ENCODE results near the gene S100A1. TPM values are rescaled to one million over a fixed set of nuclear protein-coding genes. Genes with fewer than 3 reads are reported as not detected.

S100A1 gene
- total RNA-seq, 6 experiments from 2014 or later = 0.59 to 0.96 (median 0.82) TPM; not detected in 3

- DNase-seq = no peak
- no peak for TF ChIP-seq CTCF (IDR thresholded peaks at IDR 0.05)
- Mint-ChIP-seq H3K4me1 (ENCODE audit: low read depth) (peaks cover 31% of the 10 kb centered on the region), H3K36me3 (ENCODE audit: low read depth) (no peaks in the 10 kb centered on the region; the same call in 1 of the 2 replicates), H3K27ac (no peak overlapping the region), H3K9me3 (no peaks in the 10 kb centered on the region), H3K4me3 (peak overlapping the region; percentile 60), H3K27me3 (ENCODE audit: insufficient read depth) (peaks cover 10% of the 10 kb centered on the region)
These were observed 45.3 kb downstream of the S100A1 start for GRCh38 chr1:153673511-153673910.

DNA sequence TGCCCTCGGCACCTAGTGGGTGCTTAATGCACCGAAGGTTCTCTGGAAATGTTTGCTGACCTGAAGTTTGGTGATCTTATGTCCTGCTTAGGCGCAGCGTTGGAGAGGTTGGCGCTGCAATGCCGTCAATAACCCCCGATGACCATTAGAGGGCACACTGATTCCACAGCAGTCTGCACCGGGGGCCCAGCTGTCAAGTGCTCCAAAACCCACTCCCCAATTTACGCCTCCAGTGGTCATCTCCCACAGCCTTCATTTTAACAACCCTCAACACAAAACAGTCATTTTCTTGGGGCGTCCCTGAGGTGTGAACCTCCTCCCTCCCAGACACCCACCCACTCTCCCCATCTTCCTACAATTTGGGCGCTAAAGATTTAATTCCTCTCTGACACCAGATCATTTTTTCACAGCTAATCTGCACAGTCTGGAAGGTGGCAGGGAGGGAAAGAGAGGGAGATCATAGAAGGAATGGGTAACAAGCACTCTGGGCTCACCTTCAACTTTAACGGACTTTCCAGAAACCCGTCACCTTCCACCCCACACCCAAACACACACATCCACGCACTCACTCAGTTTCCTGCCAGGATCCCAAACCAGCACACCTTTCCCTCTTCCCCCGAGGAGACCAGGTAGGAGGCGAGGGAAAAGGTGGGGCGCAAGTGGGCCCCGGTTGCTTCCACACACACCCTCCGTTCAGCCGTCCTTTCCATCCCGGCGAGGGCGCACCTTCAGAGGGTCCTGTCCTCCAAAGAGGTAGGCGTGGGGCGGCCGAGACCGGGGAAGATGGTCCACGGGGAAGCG is 49.7 kb downstream of the S100A1 start:
- no peaks in the 10 kb centered on the region for H3K9me3 Mint-ChIP-seq
- peaks cover 21% of the 10 kb centered on the region for H3K4me1 Mint-ChIP-seq (ENCODE audit: low read depth)
- DNase-seq = no peak
- H3K27ac Mint-ChIP-seq = no peak overlapping the region
- H3K36me3 Mint-ChIP-seq (ENCODE audit: low read depth) = no peaks in the 10 kb centered on the region
- TF ChIP-seq CTCF (IDR thresholded peaks at IDR 0.05) = peak; percentile 90
- peaks cover 43% of the 10 kb centered on the region for H3K27me3 Mint-ChIP-seq (ENCODE audit: insufficient read depth)
- H3K4me3 Mint-ChIP-seq = peak overlapping the region; percentile 85

- no peak for TF ChIP-seq CTCF (IDR thresholded peaks at IDR 0.05)
- no peak for DNase-seq
- Mint-ChIP-seq H3K9me3 (no peaks in the 10 kb centered on the region), H3K36me3 (ENCODE audit: low read depth) (no peaks in the 10 kb centered on the region), H3K27me3 (ENCODE audit: insufficient read depth) (peaks cover 43% of the 10 kb centered on the region), H3K4me3 (peak within 1 kb of the TSS; percentile 85), H3K27ac (no peak within 1 kb of the TSS), H3K4me1 (ENCODE audit: low read depth) (peaks cover 24% of the 10 kb centered on the region)
These were observed 50.5 kb downstream of the S100A1 start, which contains the start of gene NPR1 for GRCh38 chr1:153678519-153679336. NPR1 (plus strand) TSS chr1:153678688; CDS start chr1:153679109, 421 bp downstream.

DNA sequence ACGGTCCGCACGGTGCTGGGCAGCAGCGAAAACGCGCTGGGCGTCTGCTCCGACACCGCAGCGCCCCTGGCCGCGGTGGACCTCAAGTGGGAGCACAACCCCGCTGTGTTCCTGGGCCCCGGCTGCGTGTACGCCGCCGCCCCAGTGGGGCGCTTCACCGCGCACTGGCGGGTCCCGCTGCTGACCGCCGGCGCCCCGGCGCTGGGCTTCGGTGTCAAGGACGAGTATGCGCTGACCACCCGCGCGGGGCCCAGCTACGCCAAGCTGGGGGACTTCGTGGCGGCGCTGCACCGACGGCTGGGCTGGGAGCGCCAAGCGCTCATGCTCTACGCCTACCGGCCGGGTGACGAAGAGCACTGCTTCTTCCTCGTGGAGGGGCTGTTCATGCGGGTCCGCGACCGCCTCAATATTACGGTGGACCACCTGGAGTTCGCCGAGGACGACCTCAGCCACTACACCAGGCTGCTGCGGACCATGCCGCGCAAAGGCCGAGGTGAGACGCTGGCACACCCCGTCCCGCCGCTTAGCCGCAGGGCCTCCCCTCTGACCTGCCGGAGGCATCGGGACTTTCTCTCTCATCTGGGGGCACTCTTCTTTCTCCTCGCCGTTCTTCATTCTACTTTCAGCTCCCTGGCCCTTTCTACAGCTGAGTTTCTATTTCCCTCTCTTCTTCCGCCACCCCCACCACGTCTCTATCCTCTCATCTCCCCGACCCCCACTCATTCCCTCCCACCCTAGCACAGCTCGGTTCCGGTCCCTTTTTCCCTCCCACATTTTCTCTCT is 51.3 kb downstream of the S100A1 start:
- DNase-seq = no peak

More for the DNA sequence above, 51.3 kb downstream of the S100A1 start:
- H3K9me3 Mint-ChIP-seq = no peaks in the 10 kb centered on the region
- no peaks in the 10 kb centered on the region for H3K36me3 Mint-ChIP-seq (ENCODE audit: low read depth)
- peak overlapping the region; percentile 63 for H3K4me3 Mint-ChIP-seq
- TF ChIP-seq CTCF (IDR thresholded peaks at IDR 0.05) = peak; percentile 34; the same call in 1 of the 2 replicates
- no peak overlapping the region for H3K27ac Mint-ChIP-seq
- peaks cover 29% of the 10 kb centered on the region for H3K4me1 Mint-ChIP-seq (ENCODE audit: low read depth)
- peaks cover 43% of the 10 kb centered on the region for H3K27me3 Mint-ChIP-seq (ENCODE audit: insufficient read depth)

Measured in HFFc6 (cell line).